HFF-Myc (cell line): ENCODE data around the gene GNL1.

ENCODE experiments used
- DNase-seq: peaks from one replicate; pipeline ENCODE4 v3.0.0-alpha.2; 2011; ENCODE audit warnings: low read depth; ENCODE audit errors: extremely low read depth
- H3K4me3 ChIP-seq: replicated peaks from 2 replicates; pipeline ENCODE4 v1.5.1; 2011; ENCODE audit warnings: low read depth, mild to moderate bottlenecking, control low read depth, low read length
- TF ChIP-seq, protein P1 (sequence below): IDR thresholded peaks from 2 replicates; pipeline ENCODE4 v1.5.1; 2012; ENCODE audit warnings: mild to moderate bottlenecking, low read depth, low read length, control low read depth; ENCODE audit errors: missing control alignments

The GNL1 gene

DNA sequence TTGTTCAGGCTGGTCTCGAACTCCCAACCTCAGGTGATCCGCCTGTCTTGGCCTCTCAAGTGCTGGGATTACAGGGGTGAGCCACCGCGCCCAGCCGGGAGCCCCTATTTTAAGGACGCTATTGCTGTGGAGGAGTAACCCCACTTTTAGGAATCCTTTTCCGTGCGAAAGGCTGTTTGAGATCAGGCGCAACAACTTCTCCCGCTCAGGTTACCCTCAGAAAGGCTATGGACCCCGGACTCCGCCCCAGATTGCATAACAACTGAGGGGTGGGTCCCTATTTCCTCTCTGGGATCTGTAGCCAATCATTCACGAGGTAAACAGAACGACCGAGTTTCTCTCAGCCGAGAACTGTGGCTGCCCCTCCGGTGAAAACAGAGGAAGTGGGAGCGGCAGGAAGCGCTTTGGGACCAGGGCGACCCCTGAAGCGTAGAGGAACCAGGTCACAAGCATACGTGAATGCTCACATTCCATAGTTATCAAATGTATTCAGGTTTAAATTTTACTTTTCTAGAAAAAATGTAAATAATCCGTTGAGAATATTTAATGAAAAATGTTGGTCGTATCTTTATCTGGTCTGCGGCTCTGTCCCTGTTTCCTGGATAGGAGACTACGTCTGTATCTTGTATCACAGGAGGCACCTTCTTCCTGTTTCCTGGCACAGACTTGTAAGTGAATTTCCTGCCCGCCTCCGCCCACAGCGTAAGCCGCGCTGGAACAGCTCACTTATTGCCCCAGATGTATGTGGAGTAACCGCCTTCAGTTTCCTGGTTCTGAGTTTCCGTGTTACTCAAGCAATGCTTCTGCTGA is 40.1 kb downstream of the GNL1 start:
- peak overlapping the region; percentile 36 for H3K4me3 ChIP-seq
- DNase-seq: peak; percentile 83
- TF ChIP-seq, protein P1, sequence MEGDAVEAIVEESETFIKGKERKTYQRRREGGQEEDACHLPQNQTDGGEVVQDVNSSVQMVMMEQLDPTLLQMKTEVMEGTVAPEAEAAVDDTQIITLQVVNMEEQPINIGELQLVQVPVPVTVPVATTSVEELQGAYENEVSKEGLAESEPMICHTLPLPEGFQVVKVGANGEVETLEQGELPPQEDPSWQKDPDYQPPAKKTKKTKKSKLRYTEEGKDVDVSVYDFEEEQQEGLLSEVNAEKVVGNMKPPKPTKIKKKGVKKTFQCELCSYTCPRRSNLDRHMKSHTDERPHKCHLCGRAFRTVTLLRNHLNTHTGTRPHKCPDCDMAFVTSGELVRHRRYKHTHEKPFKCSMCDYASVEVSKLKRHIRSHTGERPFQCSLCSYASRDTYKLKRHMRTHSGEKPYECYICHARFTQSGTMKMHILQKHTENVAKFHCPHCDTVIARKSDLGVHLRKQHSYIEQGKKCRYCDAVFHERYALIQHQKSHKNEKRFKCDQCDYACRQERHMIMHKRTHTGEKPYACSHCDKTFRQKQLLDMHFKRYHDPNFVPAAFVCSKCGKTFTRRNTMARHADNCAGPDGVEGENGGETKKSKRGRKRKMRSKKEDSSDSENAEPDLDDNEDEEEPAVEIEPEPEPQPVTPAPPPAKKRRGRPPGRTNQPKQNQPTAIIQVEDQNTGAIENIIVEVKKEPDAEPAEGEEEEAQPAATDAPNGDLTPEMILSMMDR: no peak

DNA sequence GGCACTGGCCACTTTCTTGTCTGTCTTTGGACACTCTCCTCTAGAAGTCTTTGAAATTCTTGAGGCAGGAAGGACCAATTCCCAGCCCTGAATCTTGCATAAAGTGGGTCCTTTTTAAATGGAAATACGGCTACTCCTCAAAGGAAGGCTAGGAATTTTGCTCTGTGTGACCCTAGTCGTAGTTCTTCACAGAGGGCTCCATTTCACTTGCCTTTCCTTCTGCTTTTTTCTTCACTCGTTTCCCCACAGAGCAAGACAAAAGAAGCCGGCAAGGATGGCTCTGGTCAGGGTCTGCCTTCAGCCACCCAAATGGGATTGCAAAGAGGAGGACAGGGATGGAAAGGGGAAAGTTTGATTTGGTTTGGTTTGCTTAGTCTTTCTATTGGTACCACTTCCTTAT is 41.2 kb downstream of the GNL1 start:
- DNase-seq: no peak
- TF ChIP-seq, protein P1: no peak
- no peak overlapping the region for H3K4me3 ChIP-seq

DNA sequence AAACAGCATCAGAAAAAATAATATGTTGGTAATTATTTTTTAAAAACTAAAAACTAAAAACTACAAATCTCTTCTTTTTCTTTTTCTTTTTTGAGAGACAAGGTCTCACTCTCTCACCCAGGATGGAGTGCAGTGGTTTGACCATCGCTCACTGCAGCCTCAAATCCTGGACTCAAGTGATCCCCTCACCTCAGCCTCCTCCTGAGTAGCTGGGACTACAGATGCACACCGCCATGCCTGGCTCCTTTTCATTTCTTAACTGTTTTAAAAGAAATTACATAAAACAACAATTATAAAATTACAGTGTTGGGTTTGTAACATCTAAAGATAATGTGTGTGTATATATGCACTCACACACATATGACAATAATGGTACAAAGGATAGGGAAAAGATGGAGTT is 42.8 kb downstream of the GNL1 start:
- DNase-seq: no peak
- no peak overlapping the region for H3K4me3 ChIP-seq
- TF ChIP-seq, protein P1: no peak

DNA sequence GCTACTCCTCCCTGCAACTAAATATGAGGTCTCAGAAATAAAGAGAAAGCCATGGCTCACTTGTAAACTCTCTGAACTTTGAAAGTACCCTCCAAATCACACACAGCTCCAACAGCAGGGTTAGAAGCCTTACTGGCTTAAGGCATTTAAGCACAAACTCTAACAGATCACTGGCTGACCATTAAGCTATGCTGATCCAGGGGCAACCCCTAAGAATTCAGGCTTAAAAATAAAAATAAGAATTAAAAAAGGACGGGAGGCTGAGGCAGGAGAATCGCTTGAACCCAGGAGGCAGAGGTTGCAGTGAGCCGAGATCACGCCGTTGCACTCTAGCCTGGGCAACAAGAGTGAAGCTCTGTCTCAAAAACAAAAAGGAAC is 45.1 kb downstream of the GNL1 start:
- TF ChIP-seq, protein P1: no peak
- DNase-seq: no peak
- no peak overlapping the region for H3K4me3 ChIP-seq

DNA sequence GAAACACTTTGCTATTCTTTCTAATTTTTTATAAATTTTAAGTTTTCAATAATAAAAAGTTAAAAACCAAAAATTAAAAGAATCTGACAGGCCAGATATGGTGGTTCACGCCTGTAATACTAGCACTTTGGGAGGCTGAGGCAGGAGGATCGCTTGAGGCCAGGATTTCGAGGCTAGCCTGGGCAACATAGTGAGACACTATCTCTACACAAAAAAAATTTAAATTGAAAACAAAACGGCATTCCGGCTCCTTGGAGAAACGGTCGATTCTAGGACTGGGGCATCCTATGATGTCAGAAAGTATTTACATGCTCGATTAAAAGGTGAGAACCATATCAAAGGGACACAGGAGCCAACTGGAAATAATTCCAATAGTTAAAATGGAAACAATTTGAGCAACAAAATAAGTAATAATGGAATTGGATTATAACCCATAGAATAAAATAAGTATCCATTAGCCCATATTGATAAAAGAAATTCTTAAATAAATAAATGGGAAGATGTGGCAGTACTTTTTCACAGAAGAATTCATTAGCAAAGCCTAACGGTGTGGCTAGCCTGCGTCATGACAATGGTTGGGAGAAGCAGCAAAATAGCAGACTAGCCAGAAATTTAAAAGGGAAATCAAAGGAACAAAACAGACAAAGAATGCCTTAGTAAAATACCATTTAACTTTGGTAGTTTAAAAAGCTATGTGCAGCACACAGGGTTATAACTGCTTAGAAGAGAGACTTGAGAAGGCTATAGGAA is 45.7 kb downstream of the GNL1 start:
- DNase-seq: no peak
- TF ChIP-seq, protein P1: no peak

DNA sequence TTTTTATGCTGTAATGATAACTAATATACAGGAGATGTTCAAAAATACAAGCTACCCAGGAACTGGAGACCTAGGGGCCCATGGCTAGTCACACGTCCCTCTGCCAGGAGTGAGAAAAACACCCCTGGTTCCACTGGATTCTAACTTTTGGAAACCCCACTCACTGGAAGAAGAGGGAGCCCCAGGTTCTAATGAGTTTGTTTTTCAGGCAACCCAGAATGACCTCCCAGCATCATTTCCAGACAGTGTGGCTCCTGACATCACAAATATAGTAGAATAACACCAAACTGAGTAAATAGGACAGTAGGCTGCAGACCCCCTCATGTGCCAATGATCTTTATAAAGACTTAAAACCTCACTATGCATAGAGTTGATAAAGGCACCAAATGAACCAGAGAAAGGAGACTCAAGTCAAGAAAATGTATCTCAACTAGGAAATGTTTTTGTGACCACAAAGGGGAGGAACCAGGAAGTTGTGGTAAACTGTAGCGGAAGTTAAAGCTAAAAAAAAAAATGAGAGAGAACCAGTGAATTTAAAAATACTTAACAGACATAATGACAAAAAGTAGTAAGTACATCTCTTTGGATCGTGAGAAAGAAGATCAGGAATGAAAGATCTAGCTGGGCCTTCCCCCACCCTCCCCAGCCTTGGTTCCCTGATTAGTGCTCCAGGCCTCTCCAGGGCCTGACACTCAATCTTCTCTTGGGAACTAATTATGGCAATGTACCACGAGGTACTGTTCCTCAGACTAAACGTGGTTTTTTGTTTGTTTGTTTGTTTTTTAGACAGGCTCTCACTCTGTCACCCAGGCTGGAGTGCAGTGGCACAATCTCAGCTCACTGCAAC is 47.2 kb downstream of the GNL1 start:
- no peak for DNase-seq
- H3K4me3 ChIP-seq: no peak overlapping the region
- TF ChIP-seq, protein P1: no peak

More for the DNA sequence above, 45.7 kb downstream of the GNL1 start:
- no peak overlapping the region for H3K4me3 ChIP-seq
